NCI-H82 treated with DMSO at 0.1 percent for 48 hours (cell line): ENCODE data around the gene APBA1.
A peak's percentile ranks its signal among the peaks of the same experiment; 100 is the strongest.
"Not testable (repeated sequence)": the region's sequence is repeated elsewhere in the genome, so short reads cannot be mapped to it uniquely, and the experiment has no call there.

Experiments used
- DNase-seq: peaks from one replicate; lab custom pipeline; 2025; ENCODE audit not compliant: unreplicated experiment; lab: John Stamatoyannopoulos, UW

The APBA1 gene

GRCh38 chr9:69609156-69609555 lies 63.0 kb downstream of the APBA1 start:
- DNase-seq: no peak

DNA sequence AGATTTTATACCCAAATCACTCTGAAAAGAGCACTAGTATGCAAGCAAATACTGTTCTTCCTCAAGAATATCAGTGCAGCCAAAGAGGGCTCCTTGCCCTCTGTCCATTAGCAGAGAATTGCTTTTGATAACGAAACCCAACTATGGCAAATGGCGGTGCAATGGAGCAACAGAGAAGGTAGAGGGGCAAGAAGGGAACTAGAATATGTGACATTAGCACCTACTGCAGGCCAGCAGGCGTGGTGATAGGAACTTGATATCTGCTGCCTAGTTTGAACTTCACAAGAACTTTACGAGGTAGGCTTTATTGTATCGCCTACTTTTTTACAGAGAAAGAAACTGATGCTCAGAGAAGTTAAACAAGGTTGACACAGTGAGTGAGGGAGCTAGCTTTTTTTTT lies 66.1 kb downstream of the APBA1 start:
- DNase-seq: no peak

- no peak for DNase-seq
These were observed 66.8 kb downstream of the APBA1 start for GRCh38 chr9:69605406-69605805.

DNA sequence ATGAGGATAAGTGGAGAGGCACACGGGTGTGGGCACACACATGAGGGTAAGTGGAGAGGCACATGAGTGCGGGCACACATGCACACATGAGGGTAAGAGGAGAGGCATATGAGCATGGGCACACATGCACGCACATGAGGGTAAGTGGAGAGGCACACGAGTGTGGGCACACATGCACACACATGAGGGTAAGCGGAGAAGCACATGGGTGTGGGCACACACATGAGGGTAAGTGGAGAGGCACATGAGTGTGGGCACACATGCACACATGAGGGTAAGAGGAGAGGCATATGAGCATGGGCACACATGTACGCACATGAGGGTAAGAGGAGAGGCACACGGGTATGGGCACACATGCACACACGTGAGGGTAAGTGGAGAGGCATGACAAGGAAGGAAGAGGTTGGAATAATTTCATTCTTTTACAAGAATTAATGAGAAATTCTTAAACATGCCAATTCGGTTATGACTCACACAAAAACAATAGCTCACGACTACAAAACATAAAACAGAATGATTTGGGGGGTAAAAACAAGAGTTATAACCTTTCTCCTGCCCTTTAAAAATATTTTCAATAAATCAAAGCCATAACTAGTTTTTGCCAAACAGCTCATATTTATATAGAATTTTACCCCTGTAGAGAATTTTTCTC lies 67.5 kb downstream of the APBA1 start:
- no peak for DNase-seq

DNA sequence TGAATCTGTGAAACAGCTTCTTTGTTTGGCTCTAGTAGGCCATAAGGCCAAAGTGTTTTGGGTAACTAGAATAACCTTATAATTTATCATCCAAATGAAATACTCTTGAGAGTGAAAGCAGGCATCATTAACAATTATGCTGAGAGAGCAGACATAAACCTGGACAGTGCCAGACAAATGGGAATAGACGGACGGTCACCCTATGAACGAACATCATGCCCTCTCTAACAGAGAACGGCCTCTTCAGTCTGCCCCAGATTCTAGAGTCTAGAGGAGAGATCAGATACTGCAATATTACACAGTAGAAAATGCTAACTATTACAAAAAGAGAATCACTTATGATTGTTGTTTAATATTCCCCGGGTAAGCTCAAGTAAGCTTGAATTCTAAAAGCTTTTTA lies 68.5 kb downstream of the APBA1 start:
- DNase-seq: no peak

- no peak for DNase-seq
These were observed 69.4 kb downstream of the APBA1 start for GRCh38 chr9:69602773-69603172.

DNA sequence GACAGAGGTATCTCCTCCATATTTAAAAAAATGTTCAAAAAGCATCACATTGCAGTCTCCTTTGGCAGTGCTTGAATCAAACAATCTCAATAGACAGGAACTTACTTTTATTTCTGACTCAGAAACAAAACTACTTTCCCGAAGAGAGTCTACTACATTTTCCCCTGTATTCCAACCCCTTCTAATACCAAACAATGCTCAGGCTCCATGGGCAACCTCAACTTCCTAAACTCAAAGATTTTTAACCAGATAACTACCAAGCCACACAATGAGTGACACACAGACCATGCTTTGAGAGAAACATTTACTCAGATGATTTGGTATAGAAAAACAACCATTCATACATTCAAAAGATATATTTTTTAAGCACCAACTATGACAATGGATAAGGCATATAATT lies 70.5 kb downstream of the APBA1 start:
- DNase-seq: no peak

DNA sequence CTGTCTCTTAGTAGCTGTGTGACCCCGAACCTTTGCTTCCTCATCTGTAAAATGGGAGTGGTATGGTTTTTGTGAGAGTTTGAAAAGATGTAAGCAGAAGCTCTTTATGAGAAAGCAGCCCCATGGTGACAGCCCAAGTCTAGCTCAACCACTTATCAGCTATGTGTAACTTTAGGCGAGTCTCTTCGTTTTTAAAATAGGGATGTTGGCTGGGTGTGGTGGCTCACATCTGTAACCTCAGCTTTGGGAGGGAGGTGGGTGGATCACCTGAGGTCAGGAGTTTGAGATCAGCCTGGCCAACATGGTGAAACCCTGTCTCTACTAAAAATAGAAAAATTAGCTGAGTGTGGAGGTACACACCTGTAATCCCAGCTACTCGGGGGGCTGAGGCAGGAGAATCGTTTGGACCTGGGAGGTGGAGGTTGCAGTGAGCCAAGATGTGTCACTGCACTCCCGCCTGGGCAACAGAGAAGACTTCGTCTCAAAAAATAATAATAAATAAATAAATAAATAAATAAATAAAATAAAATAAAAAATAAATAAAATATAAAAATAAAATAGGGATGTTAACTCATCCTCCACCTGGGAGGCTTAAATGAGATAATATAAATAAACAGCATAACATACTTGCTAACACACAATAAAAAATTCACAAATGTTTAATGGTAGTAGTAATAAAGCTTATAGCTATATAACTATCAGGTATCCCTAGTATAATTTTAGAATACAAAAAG lies 71.7 kb downstream of the APBA1 start:
- DNase-seq: no peak

DNA sequence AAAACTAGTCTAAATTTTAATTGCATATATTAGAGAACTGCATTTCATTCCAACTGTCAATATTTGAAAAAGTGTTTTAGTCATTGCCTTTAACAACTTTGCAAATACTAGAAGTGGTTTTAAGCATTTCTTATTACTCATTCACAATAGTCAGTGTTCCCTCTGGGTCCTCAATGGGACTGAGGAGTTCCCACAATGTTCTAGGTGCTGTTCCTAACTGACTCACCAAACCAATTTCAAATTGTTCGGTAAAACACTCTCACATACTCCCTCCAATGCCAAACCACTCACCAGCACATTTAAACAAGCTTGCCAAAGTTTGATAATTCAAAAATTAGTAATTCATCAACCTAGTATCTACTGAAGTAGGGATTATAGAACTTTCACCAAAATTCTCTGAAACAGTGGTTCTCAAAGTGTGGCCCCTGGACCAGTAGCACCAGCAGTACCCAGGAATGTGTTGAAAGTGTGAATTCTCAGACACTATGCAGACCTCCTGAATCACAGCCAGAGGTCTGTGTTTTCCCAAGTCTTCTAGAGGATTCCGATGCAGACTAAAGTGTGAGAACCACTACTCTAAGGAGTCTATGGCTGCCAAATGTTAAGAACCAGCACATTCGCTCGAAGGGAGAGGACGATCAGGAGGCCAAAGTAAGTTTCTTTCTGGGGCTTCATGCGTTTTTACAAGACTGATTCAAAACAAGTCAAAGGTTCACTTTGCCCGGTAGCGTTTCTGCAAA lies 72.8 kb downstream of the APBA1 start:
- DNase-seq: no peak

- not testable (repeated sequence) for DNase-seq
These were observed 75.3 kb downstream of the APBA1 start for GRCh38 chr9:69596906-69597305.

DNA sequence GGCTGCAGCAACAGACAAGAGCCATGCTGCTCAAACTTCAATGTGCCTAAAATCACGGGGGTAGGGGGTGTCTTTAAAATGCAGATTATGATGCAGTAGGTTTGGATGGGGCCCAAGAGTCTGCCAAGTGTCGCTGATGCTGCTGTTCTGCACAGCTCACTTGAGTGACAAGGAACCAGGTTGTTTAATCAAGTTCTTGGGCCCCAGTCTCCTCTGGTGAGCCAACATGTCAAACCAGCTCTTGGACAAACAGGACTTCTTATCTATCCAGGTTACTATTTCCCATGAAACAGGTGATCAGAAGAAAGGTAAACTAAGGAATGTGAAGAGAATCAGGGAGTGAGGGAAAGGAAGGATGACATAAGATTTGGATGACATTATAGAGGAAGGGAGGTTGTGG lies 78.0 kb downstream of the APBA1 start:
- DNase-seq: no peak

DNA sequence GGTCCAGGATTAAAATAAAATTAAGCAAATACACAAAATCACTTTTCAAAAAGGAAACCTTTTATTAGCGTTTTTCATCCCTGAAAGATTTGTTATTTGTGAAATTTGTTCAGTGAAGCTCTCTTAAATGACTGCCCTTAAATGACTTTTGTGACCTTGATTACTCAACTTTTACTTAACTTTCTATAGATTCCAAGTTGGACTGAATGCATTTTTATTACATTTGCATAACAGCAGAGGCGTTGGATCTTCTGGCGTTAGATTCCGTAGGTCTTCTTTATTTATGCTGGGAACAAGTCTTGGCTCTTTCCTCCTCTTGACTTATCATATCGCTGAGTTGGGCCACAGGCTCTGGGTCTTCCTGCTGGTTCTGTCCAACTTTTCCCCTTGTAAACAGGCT lies 78.4 kb downstream of the APBA1 start:
- DNase-seq: no peak

DNA sequence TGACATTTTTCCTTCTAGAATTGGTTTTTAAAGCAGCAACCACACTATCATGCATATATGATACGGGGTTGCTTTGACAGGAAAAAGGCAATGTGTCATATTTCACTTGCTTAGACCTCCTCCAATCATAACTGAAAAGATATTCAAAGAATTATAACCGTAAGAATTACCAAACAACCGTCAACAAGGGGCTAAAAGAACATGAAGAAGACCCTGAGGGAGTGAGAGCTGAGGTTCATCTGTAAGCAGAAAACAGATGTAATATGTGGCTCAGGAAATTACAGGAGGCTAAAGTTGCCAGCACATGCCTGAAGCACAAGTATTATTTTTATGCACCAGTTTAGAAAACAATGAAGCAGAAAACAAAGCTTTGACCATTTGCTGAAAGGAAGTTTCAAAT lies 78.9 kb downstream of the APBA1 start:
- no peak for DNase-seq

DNA sequence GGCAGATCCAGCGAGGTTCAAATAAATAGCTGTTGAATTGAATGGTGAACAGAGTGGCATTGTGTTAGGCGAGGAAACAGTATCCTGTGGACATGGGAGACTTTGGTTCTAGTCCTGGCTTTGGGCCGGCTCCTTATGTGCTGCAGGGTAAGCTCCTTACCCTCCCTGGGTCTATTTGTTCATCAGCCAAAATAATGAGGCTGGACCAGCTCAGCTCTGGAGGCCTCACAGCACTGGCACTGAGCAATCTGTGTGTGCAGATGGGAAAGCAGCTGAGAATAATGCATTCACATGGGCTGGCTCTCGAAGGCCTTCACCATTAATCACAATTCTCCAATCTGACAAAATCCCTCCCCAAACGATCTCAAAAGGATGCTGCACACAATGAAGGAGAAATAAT lies 81.9 kb downstream of the APBA1 start:
- DNase-seq: no peak

DNA sequence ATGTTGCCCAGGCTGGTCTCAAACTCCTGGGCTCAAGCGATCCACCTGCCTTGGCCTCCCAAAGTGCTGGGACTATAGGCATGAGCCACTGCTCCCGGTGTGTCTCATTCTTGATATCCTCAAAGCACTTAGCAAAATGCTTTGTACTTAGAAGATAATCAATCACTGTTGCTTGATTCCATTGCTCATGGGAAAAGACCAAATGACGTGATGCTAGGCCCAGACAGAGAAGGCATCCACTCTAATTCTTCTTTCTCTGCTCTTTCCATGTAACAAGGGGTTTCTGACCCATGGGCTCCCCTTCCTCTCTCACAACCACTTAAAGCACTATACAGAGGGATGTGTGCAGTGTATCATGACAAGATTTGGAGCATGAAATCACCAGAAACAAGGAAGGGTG lies 83.0 kb downstream of the APBA1 start:
- no peak for DNase-seq

DNA sequence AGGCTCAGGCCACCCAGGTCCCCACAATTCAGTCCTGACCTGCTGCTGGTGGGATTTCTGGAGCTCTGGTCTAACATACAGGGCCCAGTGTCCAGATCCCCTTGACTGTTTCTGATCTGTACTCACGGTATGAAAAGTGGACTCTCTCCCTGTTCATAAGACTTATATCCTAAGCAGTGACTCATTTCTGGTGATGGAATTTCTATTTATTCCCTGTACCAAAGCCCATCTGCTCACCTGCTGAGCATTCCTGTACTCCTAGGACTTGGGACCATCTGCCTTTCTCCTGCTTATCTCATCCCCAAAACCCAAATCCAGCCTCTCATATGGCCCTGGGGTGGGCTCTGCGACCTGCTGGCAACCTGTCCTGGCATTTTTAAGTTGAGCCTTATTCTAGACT lies 86.6 kb downstream of the APBA1 start:
- no peak for DNase-seq

GRCh38 chr9:69584759-69585158 lies 87.4 kb downstream of the APBA1 start:
- no peak for DNase-seq

DNA sequence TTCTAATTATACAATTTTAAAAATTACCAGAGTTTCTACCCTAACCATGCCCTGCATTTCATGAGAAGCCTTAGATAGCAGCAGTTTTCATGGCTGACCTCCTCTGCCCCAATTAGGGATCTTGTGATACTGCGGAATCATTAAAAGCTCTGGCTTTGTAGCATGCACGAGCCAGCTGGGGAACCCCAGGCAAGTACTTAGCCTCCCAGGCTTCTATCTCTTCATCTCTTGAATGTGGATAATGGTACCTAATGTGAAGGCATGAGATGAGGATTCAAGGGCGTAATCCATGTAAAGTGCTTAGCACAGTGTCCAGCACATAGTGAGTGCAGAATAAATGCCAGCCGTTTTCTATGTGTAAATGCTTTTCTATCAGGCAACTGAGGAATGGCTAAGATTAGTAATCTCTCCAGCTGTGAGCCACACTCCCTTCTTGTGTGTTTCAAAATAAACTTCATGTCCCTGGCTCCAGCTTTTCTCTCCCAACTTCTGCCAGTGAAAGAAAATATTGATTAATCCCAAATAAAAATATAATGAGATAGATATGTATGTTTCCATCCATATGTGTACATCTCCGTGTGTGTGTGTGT lies 88.4 kb downstream of the APBA1 start:
- DNase-seq: peak; percentile 39

DNA sequence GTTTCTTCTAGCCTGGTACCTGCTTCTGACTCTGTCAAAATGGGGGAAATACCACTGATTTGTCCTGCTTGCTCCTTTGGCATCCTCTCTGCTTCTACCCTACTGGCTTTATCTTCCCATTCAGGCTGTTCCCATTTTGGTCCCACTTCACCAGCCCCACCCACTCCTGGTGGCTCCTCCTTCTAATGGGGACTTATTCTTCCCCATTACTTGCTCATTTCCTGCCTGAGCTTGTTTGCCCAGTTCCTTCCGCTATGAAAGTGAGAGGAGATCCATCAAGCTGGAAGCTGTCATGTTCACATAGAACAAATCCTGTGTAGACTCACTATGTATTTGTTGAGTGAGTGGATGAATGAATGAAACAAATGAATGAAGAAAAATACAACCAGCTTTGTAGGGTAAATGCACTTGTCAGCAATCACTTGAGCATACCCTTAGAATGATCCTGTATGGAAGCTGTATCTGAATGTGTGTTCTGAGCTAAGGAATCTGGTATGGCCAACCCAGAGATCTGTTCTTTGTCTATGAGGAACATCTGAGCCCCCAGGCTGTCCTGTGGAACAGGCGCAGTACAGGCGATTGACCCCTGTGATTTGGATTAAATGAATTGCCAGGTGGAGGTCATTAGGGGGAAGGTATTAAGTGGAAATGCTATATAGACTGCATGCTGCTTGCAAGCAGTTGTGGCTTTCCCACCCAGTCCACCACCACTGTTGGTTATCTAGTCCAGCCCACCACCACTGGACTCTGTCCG lies 89.5 kb downstream of the APBA1 start:
- DNase-seq: no peak

DNA sequence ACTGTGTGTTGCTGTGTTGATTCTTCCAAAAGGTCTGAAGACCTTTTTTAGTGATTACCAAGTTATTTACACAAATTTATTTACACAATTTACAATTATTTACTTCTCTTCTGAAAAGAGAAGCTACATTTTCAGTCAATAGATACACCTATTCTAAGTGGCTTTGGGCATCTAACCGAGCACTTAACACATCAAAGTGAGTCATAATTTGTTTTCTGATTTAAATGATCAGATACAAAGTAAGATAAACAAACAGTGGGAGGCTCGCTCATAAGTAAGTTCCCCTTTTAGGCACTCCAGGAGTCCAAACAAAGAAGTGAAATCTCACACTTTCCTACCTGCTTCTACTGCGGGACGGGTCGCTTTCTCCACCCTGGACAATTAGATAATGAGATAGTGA lies 90.2 kb downstream of the APBA1 start:
- no peak for DNase-seq

DNA sequence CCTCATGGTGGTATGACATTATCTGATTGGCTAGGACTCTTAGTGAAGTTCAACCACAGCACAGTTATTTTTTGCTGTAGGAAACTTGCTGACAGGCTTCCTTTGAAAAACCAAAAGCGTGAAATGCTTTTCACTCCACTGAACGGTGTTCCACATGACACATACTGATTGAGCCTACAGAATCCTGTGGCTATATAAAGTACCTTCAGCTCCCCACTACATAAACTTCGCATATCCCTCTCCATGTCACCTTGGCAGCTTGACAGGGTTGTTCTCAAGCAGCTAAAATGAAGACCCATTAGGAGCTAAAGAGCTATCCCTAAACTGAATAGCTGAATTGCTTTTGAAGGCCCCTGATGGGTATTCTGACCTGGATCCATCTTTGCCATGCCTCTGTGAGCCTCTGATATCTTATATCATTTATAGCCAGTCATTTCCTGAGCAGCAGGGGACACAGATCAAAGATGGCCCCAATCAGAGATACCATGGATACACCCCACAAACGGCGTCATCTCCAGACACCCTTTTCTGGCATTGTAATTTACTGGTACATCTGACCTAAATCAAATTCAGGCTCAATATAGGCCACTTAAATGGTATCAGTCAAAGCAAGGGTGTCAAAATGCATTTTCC lies 91.5 kb downstream of the APBA1 start:
- no peak for DNase-seq
